ENCODE data around the gene C1QTNF9. TPM values are rescaled to one million over a fixed set of nuclear protein-coding genes. Genes with fewer than 3 reads are reported as not detected.
"Not testable (repeated sequence)": the region's sequence is repeated elsewhere in the genome, so short reads cannot be mapped to it uniquely, and the experiment has no call there.

The C1QTNF9 gene
- total and polyA plus RNA-seq, 9 of the 15 experiments (the other 6 are each of a cell fraction or from before 2014, with no cell fraction given) = not detected

DNA sequence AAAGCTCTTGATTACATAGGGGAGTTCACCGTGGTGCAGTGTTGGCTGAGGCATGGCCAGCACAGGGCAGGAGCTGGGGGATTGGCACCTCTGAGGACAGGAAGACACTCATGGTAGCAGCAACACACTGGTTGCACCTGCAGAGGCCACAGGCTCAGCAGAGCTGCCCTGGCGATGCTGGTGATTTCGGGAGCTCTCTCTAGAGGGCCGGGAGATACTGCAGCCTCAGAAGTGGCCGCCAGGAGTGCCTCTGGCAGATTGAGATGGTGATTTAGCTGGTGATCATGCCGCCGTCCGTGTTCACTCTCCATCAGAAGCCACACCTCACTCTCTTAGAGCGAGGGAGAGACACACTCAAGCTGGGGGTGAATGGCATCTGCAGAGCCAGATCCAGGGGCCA lies 49.9 kb downstream of the C1QTNF9 start:
- FAIRE-seq = not testable (repeated sequence)

DNA sequence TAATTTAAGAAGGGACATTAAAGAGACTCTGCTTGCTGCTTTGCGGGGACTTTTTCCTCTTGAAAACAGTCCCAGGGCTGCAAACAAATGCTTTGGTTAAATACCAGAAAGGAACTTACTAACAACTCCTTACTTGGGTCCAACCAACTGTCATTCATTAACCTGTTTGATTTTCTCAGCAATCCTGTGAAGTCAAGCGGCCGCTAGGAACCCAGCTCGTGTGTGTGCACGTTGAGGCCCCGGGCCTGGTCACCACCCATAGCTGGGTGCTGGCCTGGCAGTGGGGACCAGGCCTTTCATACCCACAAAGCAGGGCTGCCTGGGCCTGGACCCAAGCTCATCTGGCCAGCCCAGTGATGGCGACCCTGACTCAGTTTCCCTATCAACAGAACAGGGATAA lies 50.7 kb downstream of the C1QTNF9 start:
- no peak overlapping the region for H3K4me2 ChIP-seq (ENCODE audit: insufficient read depth, low read length)
- no TSS peak for BruUV-seq (replicated peaks)
- H3K4me3 ChIP-seq = no peak overlapping the region
- 3% methylated on average over 3 of the region's 7 CpGs for WGBS (ENCODE audit: insufficient coverage, low coverage, missing lambda C conversion rate)
- in situ Hi-C loops (cut with MboI) (no loop called here), intact Hi-C loops (cut with micrococcal nuclease) (no loop called here)
- H3K4me1 ChIP-seq (replicated peaks in 1 of 2; ENCODE audit: control insufficient read depth in 2 of 2, insufficient read depth in 2 of 2, low read length in 2 of 2) = no peaks in the 10 kb centered on the region
- H3K36me3 ChIP-seq (ENCODE audit: control insufficient read depth, insufficient read depth, low read length) = no peaks in the 10 kb centered on the region
- no peaks in the 10 kb centered on the region for H4K20me1 ChIP-seq (replicated peaks; ENCODE audit: control insufficient read depth, insufficient read depth, low read length)
- no peak overlapping the region for H3K9ac ChIP-seq (ENCODE audit: insufficient read depth in 1 of 2, low read depth in 2 of 2, low read length in 2 of 2)
- H3K27me3 ChIP-seq (ENCODE audit: control insufficient read depth in 2 of 2, insufficient read depth in 2 of 2, low read length in 2 of 2) = peaks cover 0 to 3% of the 10 kb centered on the region in 2 experiments; a peak in 1 of 5 replicates
- POLR2A ChIA-PET = interaction anchor here (1.0 kb wide), 1 partner anchor 10 kb away, joined by 3 read pairs; no protein-coding TSS in a partner anchor
- no peak overlapping the region for H3K27ac ChIP-seq (ENCODE audit: extremely low read depth, low read depth, low read length)
- CTCF ChIA-PET (ENCODE audit: low intra/inter-chr PET ratio) = no interaction called here
- no peak overlapping the region for H2AFZ ChIP-seq (ENCODE audit: low read depth, low read length)
- FAIRE-seq = no peak
- no peaks in the 10 kb centered on the region for H3K9me1 ChIP-seq (ENCODE audit: control insufficient read depth, insufficient read depth, low read length)
- H3K9me3 ChIP-seq (replicated peaks; ENCODE audit: control insufficient read depth, insufficient read depth, low read depth, low read length) = no peaks in the 10 kb centered on the region; the same call in 1 of the 2 replicates
- no peak for ATAC-seq
- H3K79me2 ChIP-seq (ENCODE audit: control insufficient read depth, insufficient read depth, low read length) = no peaks in the 10 kb centered on the region
- DNase-seq (ENCODE audit: extremely low read depth in 1 of 4, low spot score in 3 of 4) = no peak
- TF ChIP-seq ZKSCAN3 (CRISPR knock-in tag; IDR thresholded peaks at IDR 0.05) (no peak), XRCC3 (IDR thresholded peaks at IDR 0.05) (no peak), ZBTB7A (IDR thresholded peaks at IDR 0.05; ENCODE audit: borderline replicate concordance, control insufficient read depth, low read depth, low read length) (no peak), RBM17 (IDR thresholded peaks at IDR 0.05; ENCODE audit: borderline replicate concordance, low read depth, low read length) (no peak), ZNF551 (CRISPR knock-in tag; IDR thresholded peaks at IDR 0.05) (no peak), JUND (IDR thresholded peaks at IDR 0.05; ENCODE audit: borderline replicate concordance, low read depth, low read length) (no peak), JUND (tag; IDR thresholded peaks at IDR 0.05; ENCODE audit: borderline replicate concordance, low read depth, low read length) (no peak)
- TF ChIP-seq, protein P1, sequence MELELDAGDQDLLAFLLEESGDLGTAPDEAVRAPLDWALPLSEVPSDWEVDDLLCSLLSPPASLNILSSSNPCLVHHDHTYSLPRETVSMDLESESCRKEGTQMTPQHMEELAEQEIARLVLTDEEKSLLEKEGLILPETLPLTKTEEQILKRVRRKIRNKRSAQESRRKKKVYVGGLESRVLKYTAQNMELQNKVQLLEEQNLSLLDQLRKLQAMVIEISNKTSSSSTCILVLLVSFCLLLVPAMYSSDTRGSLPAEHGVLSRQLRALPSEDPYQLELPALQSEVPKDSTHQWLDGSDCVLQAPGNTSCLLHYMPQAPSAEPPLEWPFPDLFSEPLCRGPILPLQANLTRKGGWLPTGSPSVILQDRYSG (tag; conservative IDR thresholded peaks at IDR 0.05; ENCODE audit: low read depth) = no peak
- TF ChIP-seq, protein P2, sequence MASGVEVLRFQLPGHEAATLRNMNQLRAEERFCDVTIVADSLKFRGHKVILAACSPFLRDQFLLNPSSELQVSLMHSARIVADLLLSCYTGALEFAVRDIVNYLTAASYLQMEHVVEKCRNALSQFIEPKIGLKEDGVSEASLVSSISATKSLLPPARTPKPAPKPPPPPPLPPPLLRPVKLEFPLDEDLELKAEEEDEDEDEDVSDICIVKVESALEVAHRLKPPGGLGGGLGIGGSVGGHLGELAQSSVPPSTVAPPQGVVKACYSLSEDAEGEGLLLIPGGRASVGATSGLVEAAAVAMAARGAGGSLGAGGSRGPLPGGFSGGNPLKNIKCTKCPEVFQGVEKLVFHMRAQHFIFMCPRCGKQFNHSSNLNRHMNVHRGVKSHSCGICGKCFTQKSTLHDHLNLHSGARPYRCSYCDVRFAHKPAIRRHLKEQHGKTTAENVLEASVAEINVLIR (CRISPR knock-in tag; IDR thresholded peaks at IDR 0.05) = no peak

More for the DNA sequence above, 49.9 kb downstream of the C1QTNF9 start:
- H3K4me2 ChIP-seq (ENCODE audit: insufficient read depth, low read length); H3K4me3 ChIP-seq; H2AFZ ChIP-seq (ENCODE audit: low read depth, low read length); intact Hi-C loops (cut with micrococcal nuclease); H3K9me1 ChIP-seq (ENCODE audit: control insufficient read depth, insufficient read depth, low read length); H3K9me3 ChIP-seq (replicated peaks; ENCODE audit: control insufficient read depth, insufficient read depth, low read depth, low read length); H3K27ac ChIP-seq (ENCODE audit: extremely low read depth, low read depth, low read length); H3K27me3 ChIP-seq (ENCODE audit: control insufficient read depth in 2 of 2, insufficient read depth in 2 of 2, low read length in 2 of 2); DNase-seq (ENCODE audit: extremely low read depth in 1 of 4, low spot score in 3 of 4); H3K36me3 ChIP-seq (ENCODE audit: control insufficient read depth, insufficient read depth, low read length); POLR2A ChIA-PET; CTCF ChIA-PET (ENCODE audit: low intra/inter-chr PET ratio); BruUV-seq (replicated peaks); H4K20me1 ChIP-seq (replicated peaks; ENCODE audit: control insufficient read depth, insufficient read depth, low read length); H3K9ac ChIP-seq (ENCODE audit: insufficient read depth in 1 of 2, low read depth in 2 of 2, low read length in 2 of 2); H3K4me1 ChIP-seq (replicated peaks in 1 of 2; ENCODE audit: control insufficient read depth in 2 of 2, insufficient read depth in 2 of 2, low read length in 2 of 2); H3K79me2 ChIP-seq (ENCODE audit: control insufficient read depth, insufficient read depth, low read length): not testable (repeated sequence)
- TF ChIP-seq, protein P3, sequence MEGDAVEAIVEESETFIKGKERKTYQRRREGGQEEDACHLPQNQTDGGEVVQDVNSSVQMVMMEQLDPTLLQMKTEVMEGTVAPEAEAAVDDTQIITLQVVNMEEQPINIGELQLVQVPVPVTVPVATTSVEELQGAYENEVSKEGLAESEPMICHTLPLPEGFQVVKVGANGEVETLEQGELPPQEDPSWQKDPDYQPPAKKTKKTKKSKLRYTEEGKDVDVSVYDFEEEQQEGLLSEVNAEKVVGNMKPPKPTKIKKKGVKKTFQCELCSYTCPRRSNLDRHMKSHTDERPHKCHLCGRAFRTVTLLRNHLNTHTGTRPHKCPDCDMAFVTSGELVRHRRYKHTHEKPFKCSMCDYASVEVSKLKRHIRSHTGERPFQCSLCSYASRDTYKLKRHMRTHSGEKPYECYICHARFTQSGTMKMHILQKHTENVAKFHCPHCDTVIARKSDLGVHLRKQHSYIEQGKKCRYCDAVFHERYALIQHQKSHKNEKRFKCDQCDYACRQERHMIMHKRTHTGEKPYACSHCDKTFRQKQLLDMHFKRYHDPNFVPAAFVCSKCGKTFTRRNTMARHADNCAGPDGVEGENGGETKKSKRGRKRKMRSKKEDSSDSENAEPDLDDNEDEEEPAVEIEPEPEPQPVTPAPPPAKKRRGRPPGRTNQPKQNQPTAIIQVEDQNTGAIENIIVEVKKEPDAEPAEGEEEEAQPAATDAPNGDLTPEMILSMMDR (IDR thresholded peaks at IDR 0.05 in 2 of 3, conservative IDR thresholded peaks at IDR 0.05 in 1 of 3; ENCODE audit: insufficient read depth in 2 of 3, low read depth in 1 of 3, low read length in 3 of 3) = peak in 1 of 3 experiments; percentile 23; a peak in 1 of 6 replicates
- ATAC-seq = peak; percentile 71
- WGBS (ENCODE audit: insufficient coverage, low coverage, missing lambda C conversion rate) = 0% methylated on average over 7 of the region's 9 CpGs
- in situ Hi-C loops (cut with MboI) = loop anchor here (10.0 kb wide), 1 partner anchor 1424 kb away; no protein-coding TSS in a partner anchor
